Right lobe of liver (tissue), 4 donors: ENCODE data around the gene ATOH8.

Experiments
- POLR2A ChIP-seq: fragments of 450-650 bp; IDR thresholded peaks from one replicate; pipeline ENCODE4 v1.6.1; 2017; ENCODE audit warnings: antibody characterized with exemption, mild to moderate bottlenecking
- TF ChIP-seq, protein P1 (sequence below), 4 donors: fragments of 200-600 bp in 3 of 4; fragments of 450-650 bp in 1 of 4; IDR thresholded peaks; one replicate each; pipeline versions ENCODE4 v1.5.1 to v1.8.0; 2016 to 2022; ENCODE audit warnings: antibody characterized with exemption in 4 of 4, mild to moderate bottlenecking in 2 of 4
- donor health status: DM: no; HTN: no; CAD: no.
- donor health status: DM: no; HTN: no; CAD: no.
- donor health status: DM: no; HTN: yes; CAD: no.

- TF ChIP-seq, protein P1, sequence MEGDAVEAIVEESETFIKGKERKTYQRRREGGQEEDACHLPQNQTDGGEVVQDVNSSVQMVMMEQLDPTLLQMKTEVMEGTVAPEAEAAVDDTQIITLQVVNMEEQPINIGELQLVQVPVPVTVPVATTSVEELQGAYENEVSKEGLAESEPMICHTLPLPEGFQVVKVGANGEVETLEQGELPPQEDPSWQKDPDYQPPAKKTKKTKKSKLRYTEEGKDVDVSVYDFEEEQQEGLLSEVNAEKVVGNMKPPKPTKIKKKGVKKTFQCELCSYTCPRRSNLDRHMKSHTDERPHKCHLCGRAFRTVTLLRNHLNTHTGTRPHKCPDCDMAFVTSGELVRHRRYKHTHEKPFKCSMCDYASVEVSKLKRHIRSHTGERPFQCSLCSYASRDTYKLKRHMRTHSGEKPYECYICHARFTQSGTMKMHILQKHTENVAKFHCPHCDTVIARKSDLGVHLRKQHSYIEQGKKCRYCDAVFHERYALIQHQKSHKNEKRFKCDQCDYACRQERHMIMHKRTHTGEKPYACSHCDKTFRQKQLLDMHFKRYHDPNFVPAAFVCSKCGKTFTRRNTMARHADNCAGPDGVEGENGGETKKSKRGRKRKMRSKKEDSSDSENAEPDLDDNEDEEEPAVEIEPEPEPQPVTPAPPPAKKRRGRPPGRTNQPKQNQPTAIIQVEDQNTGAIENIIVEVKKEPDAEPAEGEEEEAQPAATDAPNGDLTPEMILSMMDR (IDR thresholded peaks at IDR 0.05), result no peak
- no peak for TF ChIP-seq POLR2A
Measured at GRCh38 chr2:85794491-85795121, 40.8 kb downstream of the ATOH8 start.
